ENCODE results near the gene DIPK1A. TPM values are rescaled to one million over a fixed set of nuclear protein-coding genes. Genes with fewer than 3 reads are reported as not detected.

Gene DIPK1A
- total RNA-seq, 1 donor from 2014 or later, result 12.7 TPM

- no peak for DNase-seq
Observed at GRCh38 chr1:92876351-92876750, 84.9 kb downstream of the DIPK1A start.

GRCh38 chr1:92874987-92875386 lies 86.3 kb downstream of the DIPK1A start:
- no peak for DNase-seq

DNA sequence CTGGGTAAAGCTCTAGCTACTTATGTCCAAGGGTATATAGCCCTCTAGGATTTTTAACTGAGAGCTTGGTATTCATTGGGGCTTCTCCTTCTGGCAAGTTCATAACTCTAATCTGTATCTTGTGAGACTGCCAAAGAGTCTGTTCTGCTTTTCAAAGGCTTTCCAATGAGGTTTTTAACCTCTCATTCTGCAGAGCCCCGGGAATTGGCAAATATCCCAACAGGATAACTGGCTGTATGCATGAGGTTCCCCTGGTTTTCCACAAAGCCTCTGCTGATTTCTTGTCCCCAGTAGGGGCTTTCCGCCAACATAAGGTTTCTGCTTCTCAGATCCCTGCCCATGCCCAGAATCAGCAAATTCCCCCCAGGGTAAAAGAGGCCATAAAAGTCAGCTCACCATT lies 88.5 kb downstream of the DIPK1A start:
- no peak for DNase-seq

GRCh38 chr1:92870591-92870990 lies 90.7 kb downstream of the DIPK1A start:
- no peak for DNase-seq

DNA sequence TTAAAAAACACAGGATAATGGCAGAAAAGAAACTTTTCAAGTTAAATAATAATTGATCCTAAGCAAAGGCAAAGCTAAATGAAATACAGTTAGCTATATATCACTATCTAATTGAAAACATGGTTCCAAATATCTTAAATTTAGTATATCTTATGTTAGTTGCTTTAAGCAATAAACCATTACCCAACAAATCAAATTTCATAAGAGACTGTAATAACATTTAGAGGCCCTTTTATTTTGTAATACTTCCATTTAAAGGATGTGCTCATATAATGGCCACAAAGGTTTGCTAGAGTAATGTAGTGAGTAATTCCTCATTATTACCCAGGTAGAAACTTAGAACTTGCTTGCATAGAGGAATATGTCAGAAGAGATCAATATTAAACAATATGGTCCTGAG lies 97.1 kb downstream of the DIPK1A start:
- DNase-seq, result no peak

DNA sequence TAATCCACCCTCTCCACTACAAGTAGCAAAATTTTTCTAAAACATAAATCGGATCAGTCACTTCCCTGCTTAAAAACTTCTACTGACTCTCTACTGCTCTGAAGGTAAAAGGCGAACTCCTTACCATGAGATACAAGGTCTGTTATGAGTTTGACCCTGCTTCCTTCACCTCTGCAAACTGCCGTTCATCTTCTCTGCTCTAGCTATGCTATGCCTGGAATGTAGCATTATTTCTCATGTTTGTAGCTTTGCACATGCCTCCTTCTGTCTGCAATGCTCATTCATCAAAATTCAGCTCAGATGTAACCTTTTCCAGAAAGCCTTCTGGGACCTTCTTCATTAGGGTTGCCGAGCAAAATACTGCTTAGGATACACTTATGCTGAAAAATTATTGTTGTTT lies 98.7 kb downstream of the DIPK1A start:
- DNase-seq, result no peak

DNA sequence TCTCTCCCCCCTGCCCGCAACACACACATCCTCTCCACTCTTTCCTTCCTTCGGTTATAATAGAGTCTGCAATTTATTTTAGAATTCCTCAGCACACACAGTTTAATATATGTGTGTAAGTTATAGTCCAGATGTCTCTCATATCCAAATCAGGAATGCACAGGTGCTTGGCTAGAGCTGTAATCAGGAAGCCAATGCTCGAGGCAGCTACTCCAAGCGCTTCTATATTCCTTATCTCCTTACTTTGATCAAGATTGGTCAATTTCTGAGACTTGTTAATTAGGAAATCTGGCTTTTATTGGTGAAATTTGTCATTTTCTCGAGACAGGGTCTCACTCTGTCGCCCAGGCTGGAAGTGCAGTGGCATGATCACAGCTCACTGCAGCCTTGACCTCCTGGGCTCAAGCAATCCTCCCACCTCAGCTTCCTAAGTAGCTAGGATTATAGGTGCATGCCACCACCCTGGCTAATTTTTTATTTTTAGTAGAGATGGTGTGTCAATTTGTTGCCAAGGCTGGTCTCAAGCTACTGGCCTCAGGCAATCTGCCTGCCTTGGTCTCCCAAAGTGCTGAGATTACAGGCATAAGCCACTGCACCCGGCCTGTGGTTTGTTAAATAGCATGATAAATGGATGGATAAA lies 101.7 kb downstream of the DIPK1A start:
- DNase-seq, result no peak

- peak; percentile 92 for DNase-seq
Observed at GRCh38 chr1:92858564-92859399, 102.5 kb downstream of the DIPK1A start.

- DNase-seq, result no peak
Observed at GRCh38 chr1:92857817-92858216, 103.4 kb downstream of the DIPK1A start.

- no peak for DNase-seq
Observed at GRCh38 chr1:92855236-92855635, 106.0 kb downstream of the DIPK1A start.

- DNase-seq, result no peak
Observed at GRCh38 chr1:92854101-92854785, 107.0 kb downstream of the DIPK1A start.

DNA sequence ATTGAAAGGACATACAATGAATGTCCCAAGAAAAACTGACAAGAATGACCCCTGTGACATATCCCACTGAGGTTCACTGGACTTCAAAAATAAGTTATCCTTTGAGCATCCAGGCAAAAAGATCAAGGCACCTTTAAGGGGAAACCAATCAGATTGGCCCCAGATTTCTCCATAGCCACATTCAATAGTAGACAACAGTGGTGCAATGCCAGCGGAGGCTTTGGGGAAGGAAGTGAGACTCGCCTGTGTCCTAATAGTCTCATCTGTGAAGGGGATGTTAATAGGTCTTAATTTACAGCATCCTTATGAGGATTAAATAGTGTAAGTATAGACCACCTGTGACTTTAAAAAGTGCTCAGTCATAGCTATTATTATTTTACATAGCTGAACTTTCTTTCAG lies 108.0 kb downstream of the DIPK1A start:
- no peak for DNase-seq

- DNase-seq, result peak; percentile 39
Observed at GRCh38 chr1:92851729-92852128, 109.5 kb downstream of the DIPK1A start.

GRCh38 chr1:92850019-92850418 lies 111.2 kb downstream of the DIPK1A start:
- DNase-seq, result no peak

DNA sequence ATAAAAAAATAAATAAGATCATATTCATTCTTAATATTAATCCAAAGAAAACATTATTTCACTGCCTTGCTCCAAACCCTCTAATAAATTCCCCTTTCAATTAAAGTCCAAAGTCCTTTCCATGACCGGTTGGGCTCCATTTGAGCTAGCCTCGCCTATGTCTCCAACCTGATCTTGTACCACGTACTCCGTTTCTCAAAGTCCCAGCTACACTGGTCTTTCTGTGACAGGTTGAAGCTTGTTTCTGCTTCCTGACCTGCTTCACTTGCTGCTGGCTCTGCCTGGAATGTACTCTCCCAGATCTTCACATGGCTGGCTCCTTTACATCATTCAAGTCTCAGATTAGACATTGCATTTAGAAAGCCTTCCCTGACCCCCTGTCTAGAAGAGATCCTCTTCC lies 113.1 kb downstream of the DIPK1A start:
- DNase-seq, result no peak

- DNase-seq, result no peak
Observed at GRCh38 chr1:92845908-92846307, 115.4 kb downstream of the DIPK1A start.

GRCh38 chr1:92844439-92844838 lies 116.8 kb downstream of the DIPK1A start:
- DNase-seq, result no peak

DNA sequence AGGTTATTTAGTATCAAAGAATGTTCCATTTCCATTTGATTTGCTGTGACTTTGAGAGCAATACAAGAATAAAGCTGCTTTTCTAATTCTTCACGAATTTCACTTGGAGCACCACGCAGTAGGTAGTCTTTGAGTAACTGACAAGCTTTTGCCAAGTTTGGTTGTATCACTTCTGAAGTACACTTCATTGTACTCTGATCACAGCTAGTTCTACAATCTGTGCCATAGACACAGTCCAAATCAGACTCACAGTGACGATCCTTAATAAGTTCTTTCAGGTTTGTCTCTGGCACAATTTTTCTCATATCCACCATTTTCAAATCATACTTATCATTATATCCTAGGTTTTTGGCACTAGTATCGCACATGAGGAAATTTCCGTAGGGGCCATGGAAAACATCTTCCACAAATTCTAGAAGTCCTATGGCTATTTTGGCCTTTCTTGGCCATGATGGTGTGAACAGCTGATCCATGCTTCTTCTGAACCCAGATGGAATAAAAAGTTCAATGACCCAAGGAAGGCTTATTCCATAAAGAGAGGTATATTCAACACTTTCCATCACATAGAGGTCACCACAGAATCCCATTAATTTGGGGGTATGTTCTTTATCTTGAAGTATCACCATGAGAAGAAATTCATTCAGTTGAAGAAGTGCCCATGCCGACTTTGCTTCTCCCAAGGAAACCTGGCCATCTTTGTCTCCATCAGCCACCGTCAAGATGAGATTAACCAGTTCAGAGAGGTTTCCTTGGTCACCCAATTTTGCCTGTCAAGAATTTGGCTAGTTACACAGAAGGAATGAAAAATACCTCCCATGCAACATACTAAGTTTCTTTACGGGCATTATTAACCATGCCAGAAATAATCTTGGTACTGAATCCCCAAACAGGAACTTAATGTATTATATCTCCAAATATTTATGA lies 117.6 kb downstream of the DIPK1A start:
- DNase-seq, result no peak

DNA sequence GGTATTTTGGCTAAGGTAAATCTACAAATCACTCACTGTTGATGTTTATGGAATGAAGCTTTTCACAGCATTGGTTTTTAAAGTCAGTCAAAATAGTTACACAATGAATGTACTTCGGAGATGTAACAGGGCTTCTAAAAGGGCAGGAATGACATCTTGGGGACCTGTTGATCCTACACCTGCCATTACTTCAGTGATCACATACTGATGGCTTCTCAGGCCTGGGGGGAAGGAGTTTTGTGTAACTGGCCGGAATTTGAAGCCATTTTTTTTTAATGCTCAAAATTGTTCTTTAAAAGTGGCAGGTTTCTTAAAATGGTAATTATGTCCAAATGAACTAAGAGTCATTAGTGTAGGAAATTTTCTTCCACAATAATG lies 118.2 kb downstream of the DIPK1A start:
- no peak for DNase-seq

- DNase-seq, result no peak
Observed at GRCh38 chr1:92842082-92843045, 118.9 kb downstream of the DIPK1A start.

DNA sequence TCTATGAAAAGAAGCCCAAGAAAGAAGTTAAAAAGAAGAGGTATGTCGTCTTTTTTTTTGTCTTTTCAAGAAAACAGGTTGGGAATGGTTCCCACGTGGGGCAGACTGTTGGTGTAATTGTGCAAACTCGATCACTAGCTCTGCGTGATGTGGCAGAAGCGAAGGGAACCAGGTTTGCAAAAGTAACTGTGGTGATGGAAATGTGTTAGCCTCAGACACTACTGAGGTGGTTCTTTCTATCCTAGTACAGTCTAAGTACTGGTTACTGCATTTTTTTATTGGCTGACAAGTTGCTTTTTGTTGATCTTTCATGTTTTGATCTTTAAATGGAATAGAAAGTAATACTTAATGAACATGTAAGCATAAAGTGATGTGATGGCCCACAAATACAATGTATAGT lies 120.7 kb downstream of the DIPK1A start:
- no peak for DNase-seq

Data from tongue (tissue), 2 donors.